ENCODE measurements around the gene ZBTB25. TPM values are rescaled to one million over a fixed set of nuclear protein-coding genes. Genes with fewer than 3 reads are reported as not detected.

ZBTB25 gene
- total and polyA plus RNA-seq, 7 donors, result 2.7 to 12.7 (median 10.8) TPM

DNA sequence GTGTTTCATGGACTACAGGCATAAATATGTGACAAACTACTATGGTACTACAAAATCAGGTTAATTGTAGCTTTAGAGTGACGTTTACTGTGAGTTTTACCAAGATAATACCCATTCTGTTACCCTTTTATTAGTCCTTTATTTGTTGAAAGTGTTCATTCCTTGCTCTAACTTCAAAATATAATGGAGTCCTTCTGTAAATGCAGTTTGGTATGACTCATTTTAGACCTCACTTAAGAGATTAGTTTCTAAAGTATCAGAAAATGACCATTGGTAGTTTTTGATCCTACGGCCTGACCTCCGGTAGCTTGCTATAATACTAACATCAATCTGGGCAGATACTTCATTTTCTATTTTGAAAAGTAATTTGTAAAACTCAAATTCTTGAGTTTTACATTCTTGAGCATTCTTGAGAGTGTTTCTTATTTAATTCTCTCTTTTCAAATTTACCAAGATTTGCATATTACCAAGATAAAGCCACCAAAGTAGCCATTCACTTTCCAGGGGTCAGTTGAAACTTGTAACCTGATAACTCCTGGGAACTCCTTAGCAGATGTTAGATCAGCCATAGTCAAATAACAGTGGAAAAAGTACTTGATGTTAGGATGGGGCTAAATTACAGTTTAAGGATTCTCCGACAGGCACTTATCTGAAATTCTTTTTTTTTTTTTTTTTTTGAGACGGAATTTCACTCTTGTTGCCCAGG lies 41.1 kb upstream of the ZBTB25 start:
- no peak for TF ChIP-seq CTCF (IDR thresholded peaks at IDR 0.05)
- Histone ChIP-seq H3K27ac (no peak overlapping the region), H3K4me1 (peaks cover 19% of the 10 kb centered on the region), H3K36me3 (ENCODE audit: insufficient read depth in 1 of 2, low read depth in 1 of 2) (no peaks in the 10 kb centered on the region), H3K27me3 (ENCODE audit: insufficient read depth in 3 of 3, low read length in 2 of 3) (no peaks in the 10 kb centered on the region), H3K9me3 (no peaks in the 10 kb centered on the region), H3K4me3 (peak overlapping the region; percentile 81)
- DNase-seq, result no peak
- 46 to 84% (median 62%) methylated on average over 4 to 5 of the region's 5 CpGs for WGBS, 3 donors
- ATAC-seq, result no peak
- intact Hi-C loops (cut with DNase I), result loop anchor here (5.0 kb wide), 2 partner anchors 33 to 93 kb away; no protein-coding TSS in a partner anchor

GRCh38 chr14:64542836-64543201 lies 39.2 kb upstream of the ZBTB25 start:
- Histone ChIP-seq H3K9me3 (no peaks in the 10 kb centered on the region), H3K36me3 (ENCODE audit: insufficient read depth in 1 of 2, low read depth in 1 of 2) (no peaks in the 10 kb centered on the region), H3K4me3 (peak overlapping the region; percentile 81), H3K27me3 (ENCODE audit: insufficient read depth in 3 of 3, low read length in 2 of 3) (no peaks in the 10 kb centered on the region), H3K4me1 (peaks cover 16% of the 10 kb centered on the region), H3K27ac (peak overlapping the region; percentile 74)
- no peak for TF ChIP-seq CTCF (IDR thresholded peaks at IDR 0.05)
- WGBS, 3 donors, result 36 to 53% (median 47%) methylated on average over 4 of the region's 4 CpGs
- no peak for DNase-seq
- intact Hi-C loops (cut with DNase I), result loop anchor here (5.0 kb wide), 2 partner anchors 34 to 94 kb away; no protein-coding TSS in a partner anchor
- no peak for ATAC-seq

GRCh38 chr14:64541972-64542835 lies 38.6 kb upstream of the ZBTB25 start:
- no peak for ATAC-seq
- no peaks in the 10 kb centered on the region for H3K27me3 ChIP-seq (ENCODE audit: insufficient read depth in 3 of 3, low read length in 2 of 3)
- peak overlapping the region; percentile 81 for H3K4me3 ChIP-seq
- H3K9me3 ChIP-seq, result no peaks in the 10 kb centered on the region
- DNase-seq, result no peak
- no peaks in the 10 kb centered on the region for H3K36me3 ChIP-seq (ENCODE audit: insufficient read depth in 1 of 2, low read depth in 1 of 2)
- no peak for TF ChIP-seq CTCF (IDR thresholded peaks at IDR 0.05)
- H3K4me1 ChIP-seq, result peaks cover 16% of the 10 kb centered on the region
- 7 to 8% (median 8%) methylated on average over 61 of the region's 61 CpGs for WGBS, 3 donors
- intact Hi-C loops (cut with DNase I), result loop anchor here (2.0 to 5.0 kb wide), 3 partner anchors 35 to 95 kb away; no protein-coding TSS in a partner anchor
- peak overlapping the region; percentile 74 for H3K27ac ChIP-seq

- WGBS, 3 donors, result 15 to 18% (median 16%) methylated on average over 73 of the region's 73 CpGs
- H3K27ac ChIP-seq, result peak overlapping the region; percentile 74
- H3K4me3 ChIP-seq, result peak overlapping the region; percentile 81
- no peak for TF ChIP-seq CTCF (IDR thresholded peaks at IDR 0.05)
- H3K36me3 ChIP-seq (ENCODE audit: insufficient read depth in 1 of 2, low read depth in 1 of 2), result no peaks in the 10 kb centered on the region
- intact Hi-C loops (cut with DNase I), result loop anchor here (2.0 to 5.0 kb wide), 3 partner anchors 35 to 96 kb away; no protein-coding TSS in a partner anchor
- peaks cover 16% of the 10 kb centered on the region for H3K4me1 ChIP-seq
- H3K27me3 ChIP-seq (ENCODE audit: insufficient read depth in 3 of 3, low read length in 2 of 3), result no peaks in the 10 kb centered on the region
- no peaks in the 10 kb centered on the region for H3K9me3 ChIP-seq
- peak in 2 of 4 donors; percentile 7 to 21 for ATAC-seq
- DNase-seq, result peak in 1 of 2 donors; percentile 69
Observed at GRCh38 chr14:64541261-64541971, 37.8 kb upstream of the ZBTB25 start.

Measured in psoas muscle (tissue), 8 donors.